Hepatocyte (in vitro differentiated cells): Measurements from ENCODE around the gene GART.
"Not testable (repeated sequence)": the region's sequence is repeated elsewhere in the genome, so short reads cannot be mapped to it uniquely, and the experiment has no call there.

Source experiments
- CTCF ChIP-seq: fragments of 200-600 bp; sonication (generic); IDR thresholded peaks from 2 replicates; pipeline ENCODE4 v1.5.1; 2016; ENCODE audit warnings: antibody characterized with exemption, mild to moderate bottlenecking; ENCODE audit not compliant: poor library complexity
- EZH2phosphoT487 ChIP-seq: fragments of 200-600 bp; sonication (generic); IDR thresholded peaks from one replicate; pipeline ENCODE4 v1.6.1; 2018; ENCODE audit warnings: antibody characterized with exemption, mild to moderate bottlenecking, low read depth, moderate library complexity; ENCODE audit not compliant: unreplicated experiment, severe bottlenecking

- not testable (repeated sequence) for TF ChIP-seq CTCF, EZH2phosphoT487
These were observed 34.8 kb upstream of the GART start for GRCh38 chr21:33576741-33577141.
